ENCODE measurements around the gene RPL31. TPM values are rescaled to one million over a fixed set of nuclear protein-coding genes. Genes with fewer than 3 reads are reported as not detected.

The RPL31 gene
- polyA plus RNA-seq, 5 donors: 3,065 to 3,869 (median 3,592) TPM

GRCh38 chr2:101052147-101052546 is 50.1 kb downstream of the RPL31 start:
- no peak for DNase-seq

- no peak for DNase-seq
Measured at GRCh38 chr2:101053117-101053516, 51.0 kb downstream of the RPL31 start.

Other genes starting within 250 kb of the RPL31 start
- gene NPAS2, start 182.2 kb upstream of the RPL31 start, polyA plus RNA-seq (ENCODE audit: insufficient read depth in 1 of 5, insufficient read length in 5 of 5, low replicate concordance in 1 of 5): 10 to 100 TPM; 26.7 to 39.0 (median 30.3) TPM
- gene TBC1D8, start 149.1 kb downstream of the RPL31 start, polyA plus RNA-seq (ENCODE audit: insufficient read depth in 1 of 5, insufficient read length in 5 of 5, low replicate concordance in 1 of 5): 10 to 100 TPM; 24.8 to 34.6 (median 27.4) TPM

Measured in right lung (tissue), 5 donors.